H9 (cell line): Measurements from ENCODE around the gene PRKD3. TPM values are rescaled to one million over a fixed set of nuclear protein-coding genes. Genes with fewer than 3 reads are reported as not detected.

Source experiments
- DNase-seq: peaks from one replicate; pipeline ENCODE4 v3.0.0-alpha.2; 2017
- H2AFZ ChIP-seq: one replicate; pipeline ENCODE4 v1.6.1; 2013; ENCODE audit warnings: mild to moderate bottlenecking, low read length, control low read depth, moderate library complexity
- H2AK5ac ChIP-seq: 2 replicates; pipeline ENCODE4 v1.6.1; 2013; ENCODE audit warnings: low read length, control low read depth, mixed read lengths; ENCODE audit not compliant: insufficient read length
- H2BK120ac ChIP-seq: one replicate; pipeline ENCODE4 v1.6.1; 2013; ENCODE audit warnings: low read depth, mild to moderate bottlenecking, low read length, control low read depth, inconsistent platforms; ENCODE audit not compliant: poor library complexity, severe bottlenecking
- H2BK12ac ChIP-seq: 2 replicates; pipeline ENCODE4 v1.6.1; 2013; ENCODE audit warnings: low read length, control low read depth, mixed read lengths, low read depth; ENCODE audit not compliant: insufficient read length
- H2BK15ac ChIP-seq: 2 replicates; pipeline ENCODE4 v1.6.1; 2013; ENCODE audit warnings: low read depth, low read length, control low read depth
- H2BK20ac ChIP-seq: one replicate; pipeline ENCODE4 v1.6.1; 2013; ENCODE audit warnings: low read depth, mild to moderate bottlenecking, low read length, control low read depth, inconsistent platforms; ENCODE audit not compliant: poor library complexity, severe bottlenecking
- H2BK5ac ChIP-seq: 2 replicates; pipeline ENCODE4 v1.6.1; 2013; ENCODE audit warnings: low read length, control low read depth, mixed read lengths; ENCODE audit not compliant: insufficient read length
- H3K14ac ChIP-seq: 2 replicates; pipeline ENCODE4 v1.6.1; 2013; ENCODE audit warnings: low read length, control low read depth; ENCODE audit not compliant: insufficient read depth
- H3K18ac ChIP-seq: 2 replicates; pipeline ENCODE4 v1.6.1; 2013; ENCODE audit warnings: low read depth, mild to moderate bottlenecking, mixed read lengths, low read length, control low read depth; ENCODE audit not compliant: insufficient read length
- H3K23ac ChIP-seq: 2 replicates; pipeline ENCODE4 v1.6.1; 2013; ENCODE audit warnings: low read length, control low read depth, mixed read lengths, low read depth; ENCODE audit not compliant: insufficient read length
- H3K23me2 ChIP-seq: 2 replicates; pipeline ENCODE4 v1.6.1; 2013; ENCODE audit warnings: low read depth, mild to moderate bottlenecking, mixed read lengths, low read length, control low read depth; ENCODE audit not compliant: insufficient read length, poor library complexity, severe bottlenecking
- H3K27ac ChIP-seq: 2 replicates; pipeline ENCODE4 v1.5.1; 2013; ENCODE audit warnings: low read length, control low read depth, mixed read lengths, low read depth; ENCODE audit not compliant: insufficient read length
- H3K27me3 ChIP-seq: 2 replicates; pipeline ENCODE4 v1.6.1; 2013; ENCODE audit warnings: low read length, control low read depth, inconsistent platforms; ENCODE audit not compliant: insufficient read depth
- H3K4ac ChIP-seq: 2 replicates; pipeline ENCODE4 v1.6.1; 2013; ENCODE audit warnings: low read depth, mild to moderate bottlenecking, control low read depth, inconsistent platforms, low read length, moderate library complexity
- H3K4me1 ChIP-seq: 2 replicates; pipeline ENCODE4 v1.6.1; 2013; ENCODE audit warnings: low read length, control low read depth, inconsistent platforms; ENCODE audit not compliant: insufficient read depth
- H3K4me2 ChIP-seq: 2 replicates; pipeline ENCODE4 v1.6.1; 2013; ENCODE audit warnings: low read length, control low read depth, mixed read lengths; ENCODE audit not compliant: insufficient read length, insufficient read depth
- H3K56ac ChIP-seq: 2 replicates; pipeline ENCODE4 v1.6.1; 2013; ENCODE audit warnings: low read depth, mild to moderate bottlenecking, mixed read lengths, low read length, control low read depth; ENCODE audit not compliant: insufficient read length
- H3K79me1 ChIP-seq: 2 replicates; pipeline ENCODE4 v1.6.1; 2013; ENCODE audit warnings: low read depth, mild to moderate bottlenecking, moderate library complexity, low read length, control low read depth, inconsistent platforms; ENCODE audit not compliant: insufficient read depth, poor library complexity, severe bottlenecking
- H3K79me2 ChIP-seq: 2 replicates; pipeline ENCODE4 v1.6.1; 2013; ENCODE audit warnings: low read length, control low read depth, inconsistent platforms; ENCODE audit not compliant: insufficient read depth
- H3K9ac ChIP-seq: 2 replicates; pipeline ENCODE4 v1.6.1; 2013; ENCODE audit warnings: low read length, control low read depth, mixed read lengths; ENCODE audit not compliant: insufficient read length; ENCODE audit errors: extremely low read depth
- H3K9me3 ChIP-seq: one replicate; pipeline ENCODE4 v1.6.1; 2013; ENCODE audit warnings: low read depth, low read length, inconsistent platforms; ENCODE audit not compliant: control insufficient read depth
- H3T11ph ChIP-seq: one replicate; pipeline ENCODE4 v1.6.1; 2013; ENCODE audit warnings: mild to moderate bottlenecking, low read length, control low read depth, inconsistent platforms
- H4K20me1 ChIP-seq: one replicate; pipeline ENCODE4 v1.6.1; 2013; ENCODE audit not compliant: control insufficient read depth, insufficient read length, insufficient read depth
- H4K5ac ChIP-seq: 2 replicates; pipeline ENCODE4 v1.6.1; 2013; ENCODE audit warnings: low read depth, mild to moderate bottlenecking, mixed read lengths, low read length, control low read depth; ENCODE audit not compliant: insufficient read length
- H4K8ac ChIP-seq: replicated peaks from 2 replicates; pipeline ENCODE4 v1.6.1; 2013; ENCODE audit warnings: low read length, control low read depth, mixed read lengths, low read depth; ENCODE audit not compliant: insufficient read length
- H4K91ac ChIP-seq: 2 replicates; pipeline ENCODE4 v1.6.1; 2013; ENCODE audit warnings: low read depth, mild to moderate bottlenecking, moderate library complexity, mixed read lengths, low read length, control low read depth; ENCODE audit not compliant: insufficient read length
- H3K27ac Mint-ChIP-seq, 3 experiments: 2 replicates in 2 of 3; 3 replicates in 1 of 3; pipeline ENCODE4 v1.8.0; 2020 to 2021; ENCODE audit warnings: mixed read lengths in 3 of 3, mild to moderate bottlenecking in 1 of 3, moderate library complexity in 1 of 3
- H3K27me3 Mint-ChIP-seq: 2 replicates; pipeline ENCODE4 v1.8.0; 2021; ENCODE audit warnings: low read depth, mild to moderate bottlenecking, moderate library complexity, mixed read lengths
- H3K36me3 Mint-ChIP-seq, 3 experiments: 2 replicates in 2 of 3; 3 replicates in 1 of 3; pipeline ENCODE4 v1.8.0; 2020 to 2021; ENCODE audit warnings: low read depth in 3 of 3, mixed read lengths in 3 of 3; ENCODE audit not compliant: insufficient read depth in 1 of 3
- H3K4me1 Mint-ChIP-seq, 2 experiments: 2 replicates each; pipeline ENCODE4 v1.8.0; 2020; ENCODE audit warnings: mixed read lengths in 2 of 2
- H3K4me3 Mint-ChIP-seq, 2 experiments: 2 replicates in 1 of 2; 3 replicates in 1 of 2; pipeline ENCODE4 v1.8.0; 2020 to 2021; ENCODE audit warnings: mild to moderate bottlenecking in 2 of 2, mixed read lengths in 2 of 2, moderate library complexity in 1 of 2
- H3K9me3 Mint-ChIP-seq, 2 experiments: 2 replicates in 1 of 2; 3 replicates in 1 of 2; pipeline ENCODE4 v1.8.0; 2020; ENCODE audit warnings: mild to moderate bottlenecking in 2 of 2, mixed read lengths in 2 of 2, moderate library complexity in 1 of 2
- WGBS: extraction: QIAGEN DNeasy Blood & Tissue Kit; methylation state at CpG from one replicate; pipeline ENCODE4 v1.1.7; 2013; ENCODE audit warnings: missing lambda C conversion rate, low lambda C conversion rate, mixed read lengths; ENCODE audit not compliant: insufficient read length; ENCODE audit errors: extremely low coverage; 5-methylcytosine and 5-hydroxymethylcytosine counted together
- total RNA-seq: library from RNA; stranded (reverse); gene quantifications from 2 replicates; pipeline ENCODE4 v1.2.1, GENCODE V29; 2021
- TF ChIP-seq, protein P1 (sequence below): fragments of 200-600 bp; sonication (generic); conservative IDR thresholded peaks from 3 replicates; pipeline ENCODE4 v1.8.0; 2021; ENCODE audit warnings: antibody characterized with exemption, mild to moderate bottlenecking

The PRKD3 gene
- total RNA-seq, 1 experiment from 2014 or later = 63.3 TPM

DNA sequence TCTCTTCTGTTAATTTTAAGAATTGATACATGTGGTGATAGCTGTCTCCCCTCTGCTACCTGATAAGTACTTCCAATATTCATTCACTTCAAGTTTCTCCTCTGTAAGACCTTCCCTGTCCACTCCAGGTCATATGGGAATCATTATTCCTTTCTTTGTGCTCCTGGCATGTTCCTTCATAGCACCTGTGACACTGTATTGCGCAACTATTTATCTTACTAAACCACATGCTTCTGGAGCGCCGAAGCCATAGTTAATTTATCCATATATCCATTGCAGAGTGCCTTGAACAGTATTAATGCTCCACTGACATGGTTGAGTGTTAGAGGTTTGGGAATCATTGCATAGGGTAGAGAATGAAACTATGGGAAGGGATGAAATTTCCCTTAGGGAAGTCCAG is 7.9 kb upstream of the PRKD3 start:
- no peak overlapping the region for H3K27ac Mint-ChIP-seq
- Histone ChIP-seq H3K27me3 (no peaks in the 10 kb centered on the region), H4K8ac (no peak overlapping the region), H3K23ac (no peak overlapping the region), H3K18ac (no peak overlapping the region), H3K79me1 (no peaks in the 10 kb centered on the region), H4K20me1 (no peaks in the 10 kb centered on the region), H3K56ac (no peak overlapping the region), H2BK120ac (no peak overlapping the region), H2BK12ac (no peak overlapping the region), H3K4me1 (no peaks in the 10 kb centered on the region), H2BK20ac (no peak overlapping the region), H4K5ac (no peak overlapping the region), H2BK5ac (no peak overlapping the region), H3T11ph (no peak overlapping the region), H3K9me3 (no peaks in the 10 kb centered on the region), H3K9ac (no peak overlapping the region), H2AFZ (no peak overlapping the region), H2AK5ac (no peak overlapping the region), H3K14ac (no peak overlapping the region), H4K91ac (no peak overlapping the region), H3K27ac (no peak overlapping the region), H3K4ac (no peak overlapping the region), H2BK15ac (no peak overlapping the region), H3K4me2 (no peak overlapping the region), H3K79me2 (no peaks in the 10 kb centered on the region), H3K23me2 (no peaks in the 10 kb centered on the region)
- no peaks in the 10 kb centered on the region; a peak in 1 of 4 replicates for H3K4me1 Mint-ChIP-seq
- TF ChIP-seq, protein P1, sequence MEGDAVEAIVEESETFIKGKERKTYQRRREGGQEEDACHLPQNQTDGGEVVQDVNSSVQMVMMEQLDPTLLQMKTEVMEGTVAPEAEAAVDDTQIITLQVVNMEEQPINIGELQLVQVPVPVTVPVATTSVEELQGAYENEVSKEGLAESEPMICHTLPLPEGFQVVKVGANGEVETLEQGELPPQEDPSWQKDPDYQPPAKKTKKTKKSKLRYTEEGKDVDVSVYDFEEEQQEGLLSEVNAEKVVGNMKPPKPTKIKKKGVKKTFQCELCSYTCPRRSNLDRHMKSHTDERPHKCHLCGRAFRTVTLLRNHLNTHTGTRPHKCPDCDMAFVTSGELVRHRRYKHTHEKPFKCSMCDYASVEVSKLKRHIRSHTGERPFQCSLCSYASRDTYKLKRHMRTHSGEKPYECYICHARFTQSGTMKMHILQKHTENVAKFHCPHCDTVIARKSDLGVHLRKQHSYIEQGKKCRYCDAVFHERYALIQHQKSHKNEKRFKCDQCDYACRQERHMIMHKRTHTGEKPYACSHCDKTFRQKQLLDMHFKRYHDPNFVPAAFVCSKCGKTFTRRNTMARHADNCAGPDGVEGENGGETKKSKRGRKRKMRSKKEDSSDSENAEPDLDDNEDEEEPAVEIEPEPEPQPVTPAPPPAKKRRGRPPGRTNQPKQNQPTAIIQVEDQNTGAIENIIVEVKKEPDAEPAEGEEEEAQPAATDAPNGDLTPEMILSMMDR = no peak
- no peak overlapping the region for H3K4me3 Mint-ChIP-seq
- H3K9me3 Mint-ChIP-seq = no peaks in the 10 kb centered on the region
- H3K27me3 Mint-ChIP-seq = no peaks in the 10 kb centered on the region; the same call in 1 of the 2 replicates
- no peak for DNase-seq
- no CpG with 5 or more reads among the region's 3 CpGs for WGBS
- H3K36me3 Mint-ChIP-seq = no peaks in the 10 kb centered on the region
